GDM1 (cell line): ENCODE data around the gene LAMA2.

Source experiments
- DNase-seq: peaks from one replicate; lab custom pipeline; 2025; lab: John Stamatoyannopoulos, UW

LAMA2 gene

DNA sequence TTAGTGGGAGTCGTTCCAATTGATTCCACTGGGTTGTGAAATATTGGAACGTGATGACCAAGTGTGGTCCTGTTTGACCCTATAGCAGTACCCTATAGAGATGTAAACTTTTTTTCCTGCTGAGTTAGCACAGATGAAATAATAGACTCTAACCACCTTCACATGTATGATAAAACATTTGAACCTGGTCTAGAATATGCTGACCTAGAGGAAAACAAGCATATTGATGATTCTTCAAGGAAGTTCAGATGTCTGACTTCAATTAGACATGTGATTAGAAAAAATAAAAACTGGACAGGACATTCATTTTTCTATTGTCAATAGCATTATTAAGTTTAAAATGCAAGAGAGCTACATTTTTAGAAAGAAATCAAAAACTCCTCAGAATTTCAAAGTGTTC, 424.9 kb downstream of the LAMA2 start:
- no peak for DNase-seq

DNA sequence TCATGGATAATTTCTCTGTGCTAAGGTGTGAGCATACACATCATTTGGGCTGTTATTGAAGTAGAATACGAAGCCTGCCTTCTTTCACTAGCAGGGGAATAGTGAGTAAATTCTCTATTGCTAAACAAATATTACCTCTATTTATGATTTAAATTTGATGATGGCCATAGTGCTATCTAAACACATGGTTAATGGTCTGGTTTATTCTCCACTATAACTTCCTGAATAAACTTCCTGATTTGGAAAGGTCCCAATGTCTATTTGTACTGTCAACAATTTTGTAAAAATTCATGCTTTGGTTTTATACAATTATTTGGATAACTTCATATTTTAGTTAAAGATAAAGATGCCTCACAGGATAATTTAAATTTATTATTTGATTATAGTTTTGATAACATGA, 426.2 kb downstream of the LAMA2 start:
- no peak for DNase-seq

DNA sequence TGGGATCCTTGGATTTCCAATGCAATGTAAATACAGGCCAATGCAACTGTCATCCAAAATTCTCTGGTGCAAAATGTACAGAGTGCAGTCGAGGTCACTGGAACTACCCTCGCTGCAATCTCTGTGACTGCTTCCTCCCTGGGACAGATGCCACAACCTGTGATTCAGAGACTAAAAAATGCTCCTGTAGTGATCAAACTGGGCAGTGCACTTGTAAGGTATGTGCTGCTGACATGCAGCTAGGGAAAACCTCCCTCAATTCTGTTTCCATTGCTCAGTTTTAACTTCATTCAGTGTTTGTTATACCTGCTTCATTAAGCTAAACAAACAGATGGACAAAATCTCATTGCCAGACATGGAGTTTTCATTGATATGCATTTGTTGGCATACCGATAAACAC, 429.9 kb downstream of the LAMA2 start:
- DNase-seq: no peak

DNA sequence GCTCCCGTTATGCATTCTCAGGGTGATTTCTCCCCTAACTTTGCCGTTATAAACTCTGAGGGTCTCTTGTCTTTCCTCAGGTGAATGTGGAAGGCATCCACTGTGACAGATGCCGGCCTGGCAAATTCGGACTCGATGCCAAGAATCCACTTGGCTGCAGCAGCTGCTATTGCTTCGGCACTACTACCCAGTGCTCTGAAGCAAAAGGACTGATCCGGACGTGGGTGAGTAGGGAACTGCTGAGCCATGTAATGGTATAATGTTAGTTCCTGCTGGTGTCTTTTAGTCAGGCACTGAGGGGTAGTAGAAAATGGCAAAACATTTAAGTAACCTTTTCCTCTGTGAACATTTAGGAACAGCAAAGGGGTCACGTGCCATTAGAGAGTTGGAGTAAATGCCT, 431.6 kb downstream of the LAMA2 start:
- DNase-seq: no peak

DNA sequence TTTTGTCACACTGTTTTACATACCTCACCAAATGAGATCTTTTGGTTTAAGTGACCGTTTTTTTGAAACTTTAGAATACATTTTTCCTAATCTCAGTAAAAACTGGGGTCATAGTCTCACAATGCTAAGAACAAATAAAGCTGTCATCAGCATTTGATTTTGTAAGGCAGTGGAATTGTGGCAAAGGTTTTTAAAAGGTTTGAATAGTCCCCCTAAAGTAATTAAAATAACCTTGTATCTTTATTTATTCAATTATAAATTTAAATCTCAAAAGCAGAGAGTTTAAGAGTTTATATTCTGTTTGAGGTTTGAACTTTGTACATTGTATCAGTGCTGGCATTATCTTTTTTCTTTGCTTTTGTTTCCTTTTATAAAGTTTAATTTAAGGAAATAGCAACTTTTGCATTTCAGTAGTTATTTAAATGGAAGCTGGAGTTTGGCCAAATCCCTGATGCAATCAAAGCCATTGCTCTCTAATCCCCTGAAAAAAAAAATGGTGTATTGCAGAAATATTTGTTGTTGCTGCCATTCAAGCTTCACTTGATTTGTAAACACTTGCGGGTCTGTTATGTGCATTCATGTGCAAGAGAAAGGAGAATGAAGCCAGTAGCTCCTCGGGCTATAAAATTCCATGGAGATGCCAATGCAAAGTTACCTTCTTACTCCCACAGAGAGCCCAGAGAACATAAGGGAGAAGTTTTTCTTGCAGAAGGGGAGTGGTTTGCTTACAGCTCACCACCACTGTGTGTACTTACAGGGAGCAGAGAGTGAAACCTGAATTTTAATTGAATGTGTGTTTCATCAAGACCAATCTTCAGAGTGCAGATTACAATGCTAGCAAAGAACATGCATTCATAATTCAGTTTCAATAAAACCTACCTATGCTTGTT, 435.2 kb downstream of the LAMA2 start:
- DNase-seq: no peak

DNA sequence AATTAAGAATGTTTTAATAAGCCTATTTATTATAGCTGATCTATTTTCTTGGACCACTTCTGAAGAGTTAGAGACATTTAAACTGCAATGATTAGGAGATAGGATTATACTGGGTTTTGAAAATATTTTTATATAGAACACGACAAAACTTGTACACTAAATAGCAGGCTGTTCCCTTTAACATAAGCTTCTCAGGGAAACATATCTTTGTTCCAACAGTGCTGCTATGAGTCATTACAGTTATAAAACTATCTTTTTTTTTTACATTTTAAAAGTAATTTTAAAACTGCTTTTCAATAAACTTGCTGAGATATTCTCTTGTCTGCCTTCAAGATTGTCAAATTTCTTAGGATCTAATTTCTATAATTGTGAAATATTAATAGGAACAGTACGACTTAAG, 438.0 kb downstream of the LAMA2 start:
- no peak for DNase-seq

DNA sequence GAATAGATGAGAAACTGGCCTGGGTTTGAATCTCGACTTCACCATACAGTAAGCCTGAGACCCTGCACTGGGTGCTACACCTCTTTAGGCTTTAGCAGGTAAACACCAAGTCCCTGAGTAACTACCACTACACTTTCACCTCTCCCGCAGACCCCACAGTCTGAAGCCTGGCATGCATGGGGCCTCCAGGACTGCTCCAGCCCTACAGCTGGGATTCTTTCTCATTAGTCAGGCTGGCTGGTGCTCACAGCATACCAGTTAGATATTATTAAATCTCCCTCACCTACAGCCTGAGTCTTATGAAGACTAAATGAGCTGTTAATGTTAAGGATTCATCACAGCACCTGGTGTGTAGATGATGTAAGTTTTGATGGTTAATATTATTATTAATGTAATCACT, 438.4 kb downstream of the LAMA2 start:
- DNase-seq: no peak

DNA sequence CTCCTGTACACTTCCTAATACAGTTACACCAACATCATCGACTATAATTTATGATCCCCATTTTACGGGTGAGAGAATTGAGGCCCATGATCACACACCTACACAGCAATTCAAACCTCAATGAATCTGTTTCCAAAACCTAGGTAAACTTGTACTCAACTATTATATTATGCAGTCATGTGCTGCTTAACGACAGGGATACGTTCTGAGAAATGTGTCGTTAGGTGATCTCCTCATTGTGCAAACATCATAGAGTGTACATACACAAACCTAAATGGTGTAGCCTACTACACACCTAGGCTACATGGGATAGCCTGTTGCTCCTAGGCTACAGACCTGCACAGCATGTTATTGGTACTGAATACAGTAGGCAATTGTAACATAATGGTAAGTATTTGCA, 441.4 kb downstream of the LAMA2 start:
- no peak for DNase-seq

DNA sequence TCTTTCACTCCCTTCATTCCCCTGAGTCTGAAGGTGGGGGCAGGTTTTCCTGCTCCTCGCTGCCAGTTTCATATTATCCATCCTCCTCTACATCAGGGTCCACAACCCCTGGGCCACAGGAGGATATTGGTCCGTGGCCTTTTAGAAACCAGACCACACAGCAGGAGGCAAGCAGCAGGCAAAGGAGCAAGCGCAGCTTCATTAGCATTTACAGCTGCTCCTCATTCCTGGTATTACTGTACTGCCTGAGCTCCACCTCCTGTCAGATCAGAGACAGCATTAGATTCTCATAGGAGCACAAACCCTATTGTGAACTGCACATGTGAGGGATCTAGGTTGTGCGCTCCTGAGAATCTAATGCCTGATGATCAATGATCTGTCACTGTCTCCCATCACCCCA, 446.7 kb downstream of the LAMA2 start:
- DNase-seq: no peak

DNA sequence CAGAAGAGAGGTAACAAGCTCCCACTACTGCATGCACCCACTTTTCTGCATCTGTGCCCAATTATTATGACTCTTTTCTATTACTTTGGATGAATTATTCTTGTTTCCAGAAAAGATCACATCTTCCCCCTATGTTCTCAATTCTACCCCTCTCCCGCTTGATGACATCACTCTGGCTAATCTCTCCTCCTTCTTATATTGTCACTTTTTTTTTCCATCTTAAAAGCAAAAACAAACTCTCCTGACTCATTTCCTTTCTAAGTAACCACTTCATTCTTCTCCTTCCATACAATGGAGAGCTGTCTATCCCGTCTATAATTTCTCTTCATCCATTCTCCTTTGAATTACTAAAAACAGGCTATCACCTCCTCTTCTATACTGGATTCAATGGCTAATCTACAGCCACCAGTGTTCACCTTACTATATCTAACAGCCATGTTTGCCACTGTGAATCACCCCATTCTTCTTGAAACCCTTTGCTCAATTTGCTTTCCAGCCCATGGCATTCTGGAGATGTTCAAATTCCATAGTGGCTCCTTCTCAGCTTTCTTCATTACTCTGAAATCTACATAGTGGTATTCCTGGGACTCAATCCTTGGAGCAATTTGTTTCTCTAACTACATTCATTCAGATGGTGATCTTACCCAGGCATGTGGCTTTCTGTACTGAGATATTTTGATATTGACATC, 448.7 kb downstream of the LAMA2 start:
- DNase-seq: no peak

DNA sequence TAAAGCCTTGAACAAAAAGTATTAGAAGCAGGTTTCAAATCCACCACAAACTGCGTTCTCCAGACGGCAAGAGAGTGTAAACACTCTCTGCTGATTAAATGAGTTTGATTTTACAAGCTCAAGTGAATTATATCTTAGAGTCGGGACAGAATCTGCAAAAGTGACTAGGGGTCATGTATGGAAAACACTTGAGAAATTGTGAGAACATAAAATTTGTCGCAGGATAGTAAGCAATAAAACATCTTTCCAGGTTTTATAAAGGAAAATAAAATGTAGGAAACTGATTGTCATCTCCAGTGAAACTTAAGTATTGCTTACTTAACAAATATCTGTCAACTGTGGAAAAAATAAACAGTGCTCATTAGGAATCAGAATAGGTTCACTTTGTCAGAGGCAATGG, 452.9 kb downstream of the LAMA2 start:
- no peak for DNase-seq

DNA sequence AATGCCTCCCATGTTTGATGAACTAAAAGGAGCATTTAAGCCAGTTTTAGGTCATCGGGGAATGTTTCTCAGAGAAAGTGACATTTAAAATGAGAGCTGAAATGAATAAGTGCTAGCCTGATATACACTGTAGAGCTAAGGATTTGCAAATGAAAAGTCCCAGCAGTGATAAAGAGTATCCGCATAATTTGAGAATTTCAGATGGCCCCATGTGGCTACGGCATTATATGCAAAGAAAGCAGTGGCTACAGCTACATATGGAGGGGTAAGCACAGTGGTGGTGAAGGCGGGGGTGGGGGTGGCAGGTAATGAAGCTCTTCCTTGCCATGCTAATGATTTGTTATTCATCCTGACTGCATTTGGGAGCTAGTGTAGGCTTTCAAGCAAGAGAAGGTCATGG, 455.7 kb downstream of the LAMA2 start:
- DNase-seq: no peak

DNA sequence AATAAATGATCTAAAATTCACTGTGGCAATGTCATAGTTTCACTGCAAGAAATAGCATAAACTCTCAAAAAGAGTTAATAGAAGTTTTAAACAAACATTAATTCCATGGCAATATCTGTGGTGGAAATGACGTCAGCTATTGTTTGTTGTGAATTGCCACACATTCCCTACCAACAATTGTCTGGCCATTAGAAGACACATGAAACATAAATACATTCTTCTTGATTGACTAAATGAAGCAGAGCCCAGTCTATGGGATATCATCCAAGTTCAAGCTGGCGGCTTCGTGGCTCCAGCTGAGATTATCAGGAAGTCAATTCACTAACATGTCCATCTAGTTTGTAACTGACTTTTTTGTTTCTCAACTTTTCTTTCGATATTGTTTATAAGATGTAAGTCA, 458.0 kb downstream of the LAMA2 start:
- no peak for DNase-seq

DNA sequence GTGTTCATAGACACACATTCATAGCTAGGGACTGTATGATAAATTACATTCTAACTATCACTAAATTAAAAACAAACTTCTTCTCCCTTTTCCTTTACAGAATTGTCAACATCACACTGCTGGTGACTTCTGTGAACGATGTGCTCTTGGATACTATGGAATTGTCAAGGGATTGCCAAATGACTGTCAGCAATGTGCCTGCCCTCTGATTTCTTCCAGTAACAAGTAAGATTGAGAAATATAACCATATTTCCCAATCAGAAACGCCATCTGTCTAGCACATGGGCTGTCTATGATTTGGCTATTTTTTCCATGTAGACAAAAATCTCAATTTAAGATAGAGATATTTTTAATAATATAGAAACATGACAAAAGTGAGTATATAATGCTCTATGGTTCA, 459.3 kb downstream of the LAMA2 start:
- no peak for DNase-seq

DNA sequence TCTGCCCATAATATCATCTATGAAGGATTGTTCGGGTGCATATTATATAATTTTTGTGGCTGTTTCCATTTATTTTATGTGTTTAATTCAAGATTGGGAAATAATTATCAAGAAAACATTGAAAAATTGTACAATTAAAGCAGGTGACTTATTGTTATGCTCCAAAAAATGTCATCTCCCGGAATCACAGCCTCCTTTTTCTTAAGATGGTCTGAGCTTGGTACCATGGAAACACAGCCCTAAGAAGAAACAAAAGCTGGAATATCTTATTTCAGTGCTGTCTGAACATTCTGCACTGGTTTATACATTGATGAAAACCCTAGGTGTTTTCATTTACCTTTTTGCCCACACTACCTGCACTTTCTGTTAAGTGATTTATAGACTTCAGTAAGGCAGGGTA, 459.9 kb downstream of the LAMA2 start:
- DNase-seq: no peak

DNA sequence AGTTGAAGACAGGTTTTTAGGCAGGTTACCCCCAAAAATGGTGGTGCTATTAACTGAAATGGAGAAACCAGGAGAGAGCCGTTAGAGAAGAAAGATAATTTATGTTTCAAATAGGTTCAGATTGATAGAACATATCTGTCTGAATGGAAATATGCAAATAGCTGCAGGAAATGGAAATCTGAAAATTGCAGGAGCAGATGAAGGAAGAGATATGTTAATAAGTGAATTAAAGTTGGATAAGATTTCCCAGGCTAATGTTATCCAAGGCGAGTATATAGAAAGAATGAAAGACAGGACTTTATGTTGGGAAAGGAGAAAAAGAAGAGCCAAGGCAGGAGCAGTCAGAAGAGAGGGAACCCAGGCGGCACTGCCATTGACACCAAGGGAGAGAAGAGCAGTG, 461.4 kb downstream of the LAMA2 start:
- no peak for DNase-seq

DNA sequence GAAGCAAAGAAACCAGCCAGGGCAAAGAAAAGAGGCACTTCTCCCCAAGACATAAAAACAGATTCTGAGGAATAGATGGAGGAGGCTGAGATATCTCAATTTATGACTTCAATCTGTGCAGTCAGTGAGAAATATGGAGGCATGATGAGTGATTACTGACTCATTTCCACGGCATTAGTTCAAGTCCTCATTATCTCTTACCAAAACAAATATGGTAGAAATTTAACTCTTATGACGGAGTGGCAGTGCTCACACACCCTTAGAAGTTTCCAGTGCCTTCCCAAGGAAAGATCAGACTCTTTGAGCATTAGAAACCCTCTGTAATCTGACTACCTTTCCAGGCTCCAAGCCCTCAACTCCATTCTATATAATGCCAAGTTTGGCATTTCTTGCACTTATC, 463.0 kb downstream of the LAMA2 start:
- no peak for DNase-seq

DNA sequence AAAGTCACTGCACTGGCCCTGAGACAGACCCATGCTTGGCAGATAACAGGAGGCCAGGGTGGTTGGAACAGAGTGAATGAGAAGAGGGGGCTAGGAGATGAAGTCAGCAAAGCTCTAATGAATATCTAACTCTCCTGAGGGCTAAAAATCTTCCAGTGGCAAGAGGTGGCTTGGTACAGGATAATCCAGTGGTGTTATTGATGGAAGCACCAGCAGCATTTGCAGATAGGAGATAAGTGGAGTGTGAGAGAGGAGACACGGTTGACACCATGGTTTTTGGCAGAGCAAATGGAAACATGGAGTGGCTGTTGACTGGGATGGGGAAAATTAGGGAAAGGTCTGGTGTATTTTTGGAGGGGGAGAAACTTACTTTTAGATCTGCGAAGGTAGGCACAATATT, 464.0 kb downstream of the LAMA2 start:
- DNase-seq: no peak

DNA sequence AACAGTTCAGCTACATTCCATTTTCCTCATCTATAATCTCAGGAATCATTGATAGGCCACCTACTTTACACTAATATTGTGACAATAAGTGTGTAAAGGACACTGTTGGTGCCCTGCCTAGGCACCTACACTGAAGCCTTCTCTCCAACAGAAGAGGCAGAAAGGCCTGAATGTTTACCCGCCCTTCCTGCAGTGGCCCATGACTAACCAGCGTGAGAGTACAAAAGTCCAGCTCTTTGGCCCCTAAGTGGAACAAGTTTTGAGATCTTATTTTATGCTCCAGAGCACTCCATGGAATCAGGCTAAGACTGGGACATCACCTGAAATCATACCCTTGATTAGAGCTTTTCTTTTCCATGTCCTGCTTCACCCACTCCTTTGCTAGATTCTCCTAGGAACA, 467.3 kb downstream of the LAMA2 start:
- DNase-seq: no peak

DNA sequence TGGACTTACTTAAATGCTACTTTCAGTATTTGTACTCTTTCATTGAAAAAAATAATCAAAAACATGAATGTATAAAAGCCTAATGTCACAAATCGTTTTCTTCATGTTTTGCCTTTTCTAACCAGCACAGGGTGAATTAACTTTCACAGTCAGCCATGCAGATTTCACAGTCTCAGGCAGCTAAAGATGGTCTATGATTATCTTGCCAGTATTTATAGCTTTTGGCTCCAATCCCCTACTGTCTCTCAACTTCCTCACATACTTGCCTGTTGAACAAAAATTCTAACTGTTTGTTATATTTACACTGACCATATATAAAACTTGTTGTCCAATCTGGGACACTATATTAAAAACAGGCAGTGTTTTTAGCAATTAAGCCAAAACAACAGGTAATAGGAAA, 468.9 kb downstream of the LAMA2 start:
- DNase-seq: no peak

DNA sequence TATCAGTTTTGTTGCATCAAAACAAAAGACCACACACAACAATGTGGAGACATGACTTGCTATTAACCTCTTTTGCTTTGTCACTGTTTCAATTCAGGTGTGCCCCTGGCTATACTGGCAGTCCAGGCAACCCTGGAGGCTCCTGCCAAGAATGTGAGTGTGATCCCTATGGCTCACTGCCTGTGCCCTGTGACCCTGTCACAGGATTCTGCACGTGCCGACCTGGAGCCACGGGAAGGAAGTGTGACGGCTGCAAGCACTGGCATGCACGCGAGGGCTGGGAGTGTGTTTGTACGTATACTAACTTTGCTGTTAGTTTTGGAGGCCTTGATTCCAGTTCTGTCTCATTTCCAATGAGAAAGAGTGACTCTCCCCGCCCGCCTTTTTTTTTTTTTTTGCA, 470.1 kb downstream of the LAMA2 start:
- no peak for DNase-seq

DNA sequence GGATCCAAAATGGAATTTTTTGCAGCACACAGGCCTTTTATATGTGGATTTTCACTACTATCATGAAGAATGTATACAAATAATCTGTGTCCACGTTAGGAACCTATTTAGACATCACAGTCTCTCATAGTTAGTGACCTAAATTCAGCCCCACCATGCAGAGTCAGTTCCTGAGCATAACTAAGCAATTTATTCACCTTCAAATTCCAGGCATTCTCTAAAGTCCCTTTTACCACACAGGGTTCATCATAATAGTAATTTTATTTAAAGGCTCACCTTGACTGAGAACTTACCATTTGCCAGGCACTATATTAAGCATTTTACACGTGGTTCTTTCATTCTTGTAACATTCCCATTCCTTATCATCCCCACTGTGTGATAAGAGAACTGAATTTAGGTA, 473.2 kb downstream of the LAMA2 start:
- DNase-seq: no peak

DNA sequence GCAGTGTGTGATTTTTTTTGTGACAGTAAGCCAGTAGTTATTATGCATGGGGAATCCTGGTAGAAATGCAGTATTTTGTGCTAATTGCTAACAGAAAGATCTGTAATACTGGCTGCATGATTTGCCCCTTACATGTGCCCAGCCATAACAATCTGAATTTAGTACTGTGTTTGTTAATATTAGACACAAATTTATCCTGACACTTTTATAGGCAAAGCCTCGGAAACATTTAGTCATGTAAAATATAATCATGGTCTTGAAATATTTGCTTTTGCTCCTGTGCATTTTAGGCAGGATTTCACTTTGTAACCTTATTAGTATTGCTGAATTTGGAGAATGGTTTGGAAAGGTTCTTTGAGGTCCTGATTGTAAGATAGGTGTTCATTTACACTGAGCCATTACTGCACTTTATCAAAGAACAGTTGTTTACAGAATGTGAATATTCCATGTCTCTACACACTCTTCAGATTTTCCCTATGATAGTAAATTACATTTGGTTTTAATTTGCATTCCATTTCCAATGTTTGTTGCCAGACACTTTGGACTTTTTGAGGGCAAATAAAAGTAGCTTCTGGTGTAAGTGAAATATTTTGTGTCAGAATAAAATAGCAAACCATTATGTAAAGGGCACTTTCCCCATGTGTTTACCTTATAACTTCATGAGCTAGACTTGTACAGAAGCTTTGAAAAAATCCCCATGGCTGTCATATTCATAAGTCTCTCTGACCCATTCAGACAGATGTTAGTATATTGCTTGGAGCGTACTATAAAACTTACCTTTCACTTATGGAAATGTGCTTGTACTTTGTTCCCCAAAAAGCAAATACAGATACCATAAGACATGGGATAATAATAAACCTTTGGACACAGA, 477.1 kb downstream of the LAMA2 start:
- no peak for DNase-seq
